T-cell (primary cell): Measurements from ENCODE around the gene TMEM98. TPM values are rescaled to one million over a fixed set of nuclear protein-coding genes. Genes with fewer than 3 reads are reported as not detected.
"Not testable (repeated sequence)": the region's sequence is repeated elsewhere in the genome, so short reads cannot be mapped to it uniquely, and the experiment has no call there.

Experiments
- ATAC-seq, 4 experiments: fragments of 200-7000 bp in 3 of 4; fragments of 150-1000 bp in 1 of 4; cut with Tn5 transposase; replicated peaks in 1 of 4; 1 replicate in 3 of 4; 2 replicates in 1 of 4; pipeline ENCODE4 v1.10.0; 2021; ENCODE audit warnings: moderate library complexity in 3 of 4, mild to moderate bottlenecking in 2 of 4, moderate number of reproducible peaks in 1 of 4
- CTCF ChIA-PET, 2 donors: fragments of 300-600 bp; sonication (Branson Sonifier 250); formaldehyde crosslinking; loops; one replicate each; lab custom pipeline; 2022; ENCODE audit warnings: antibody characterized with exemption in 2 of 2; lab: Charles Lee
- POLR2A ChIA-PET, 2 donors: fragments of 300-600 bp; sonication (Branson Sonifier 250); formaldehyde crosslinking; loops; one replicate each; lab custom pipeline; 2022; ENCODE audit warnings: antibody characterized with exemption in 2 of 2; lab: Charles Lee
- DNase-seq, 35 experiments: peaks; one replicate each; pipeline versions ENCODE4 v3.0.0 to v3.0.0-alpha.2; 2013 to 2023
- H3K27ac ChIP-seq: one replicate; pipeline ENCODE4 v1.5.1; 2013; ENCODE audit warnings: low read length
- H3K27me3 ChIP-seq, 2 experiments: replicated peaks in 1 of 2; 1 replicate in 1 of 2; 2 replicates in 1 of 2; pipeline versions ENCODE4 v1.6.1 to v1.7.0; 2013; ENCODE audit warnings: low read length in 1 of 2, mixed read lengths in 1 of 2; ENCODE audit not compliant: control insufficient read depth in 2 of 2, insufficient read depth in 2 of 2; ENCODE audit errors: extremely low read depth in 1 of 2
- H3K36me3 ChIP-seq, 2 donors: 1 replicate in 1 of 2; 2 replicates in 1 of 2; pipeline versions ENCODE4 v1.6.1 to v1.7.0; 2013; ENCODE audit warnings: low read length in 1 of 2; ENCODE audit not compliant: control insufficient read depth in 2 of 2, insufficient read depth in 1 of 2; ENCODE audit errors: extremely low read depth in 1 of 2
- H3K4me1 ChIP-seq, 2 experiments: 1 replicate in 1 of 2; 2 replicates in 1 of 2; pipeline versions ENCODE4 v1.6.1 to v1.7.0; 2013; ENCODE audit warnings: low read length in 2 of 2, mixed read lengths in 1 of 2; ENCODE audit not compliant: insufficient read depth in 2 of 2, control insufficient read depth in 1 of 2; ENCODE audit errors: extremely low read depth in 1 of 2
- H3K4me3 ChIP-seq, 2 donors: 1 replicate in 1 of 2; 2 replicates in 1 of 2; pipeline versions ENCODE4 v1.5.1 to v1.7.0; 2013; ENCODE audit warnings: mild to moderate bottlenecking in 2 of 2, low read length in 1 of 2, moderate library complexity in 1 of 2; ENCODE audit not compliant: control insufficient read depth in 1 of 2; ENCODE audit errors: extremely low read depth in 1 of 2
- H3K9me3 ChIP-seq: 2 replicates; pipeline ENCODE4 v1.7.0; 2013
- H3K27ac Mint-ChIP-seq, 2 donors: one replicate each; pipeline ENCODE4 v1.8.0; 2020 to 2021; ENCODE audit warnings: mild to moderate bottlenecking in 2 of 2, mixed read lengths in 2 of 2
- H3K27me3 Mint-ChIP-seq, 2 donors: one replicate each; pipeline ENCODE4 v1.8.0; 2021 to 2022; ENCODE audit warnings: mixed read lengths in 2 of 2
- H3K36me3 Mint-ChIP-seq: one replicate; pipeline ENCODE4 v1.8.0; 2021; ENCODE audit warnings: mixed read lengths
- H3K4me1 Mint-ChIP-seq, 3 donors: one replicate each; pipeline ENCODE4 v1.8.0; 2020 to 2022; ENCODE audit warnings: mixed read lengths in 3 of 3, mild to moderate bottlenecking in 1 of 3
- H3K4me3 Mint-ChIP-seq, 3 donors: one replicate each; pipeline ENCODE4 v1.8.0; 2020 to 2022; ENCODE audit warnings: mild to moderate bottlenecking in 3 of 3, mixed read lengths in 3 of 3, moderate library complexity in 3 of 3
- H3K9me3 Mint-ChIP-seq, 3 donors: one replicate each; pipeline ENCODE4 v1.8.0; 2020 to 2022; ENCODE audit warnings: mixed read lengths in 3 of 3
- WGBS: methylation state at CpG from one replicate; pipeline ENCODE4 v1.1.5; 2013; ENCODE audit warnings: missing lambda C conversion rate; ENCODE audit not compliant: insufficient coverage; 5-methylcytosine and 5-hydroxymethylcytosine counted together
- total RNA-seq, 35 experiments: library from RNA in 6 of 35; stranded (reverse) in 6 of 35; fragments of 120-200 nt in 1 of 35; gene quantifications; one replicate each; pipeline versions ENCODE4 v1.2.1 to v1.2.4 and lab custom pipeline; 2013 to 2026

Gene TMEM98
- total RNA-seq, 5 donors from 2014 or later (not counting 1 experiment from before 2014, with no cell fraction given), result 0.26 to 0.41 (median 0.36) TPM; not detected in 2

DNA sequence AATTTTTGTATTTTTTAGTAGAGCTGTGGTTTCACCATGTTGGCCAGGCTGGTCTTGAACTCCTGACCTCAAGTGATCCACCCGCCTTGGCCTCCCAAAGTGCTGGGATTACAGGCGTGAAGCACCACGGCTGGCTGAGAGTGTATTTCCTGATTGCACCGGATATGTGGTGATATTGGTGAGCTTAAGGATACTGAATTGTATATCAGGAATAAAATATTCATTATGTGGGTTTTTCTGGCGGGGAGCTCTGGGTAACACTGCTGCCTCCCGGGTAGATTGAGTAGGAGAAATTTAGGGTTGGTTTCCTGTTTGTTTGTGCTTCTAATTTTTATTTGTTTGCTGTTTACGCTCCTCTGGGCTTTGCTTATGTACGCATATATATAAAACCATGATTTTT, 7.7 kb upstream of the TMEM98 start:
- no peak for DNase-seq
- no peaks in the 10 kb centered on the region for H3K9me3 ChIP-seq
- no peaks in the 10 kb centered on the region for H3K36me3 ChIP-seq
- H3K27me3 ChIP-seq, result no peaks in the 10 kb centered on the region
- Mint-ChIP-seq H3K27me3 (peaks cover 1 to 5% of the 10 kb centered on the region in 2 donors), H3K4me1 (no peaks in the 10 kb centered on the region), H3K4me3 (no peak overlapping the region), H3K27ac (no peak overlapping the region), H3K36me3 (no peaks in the 10 kb centered on the region), H3K9me3 (no peaks in the 10 kb centered on the region)
- 84% methylated on average over 4 of the region's 8 CpGs for WGBS
- H3K4me3 ChIP-seq, result no peak overlapping the region
- H3K27ac ChIP-seq, result no peak overlapping the region
- ChIA-PET POLR2A (no interaction called here), CTCF (interaction anchor here (0.6 to 0.7 kb wide), 3 partner anchors 63 to 137 kb away, joined by 3 to 9 read pairs (median 8); no protein-coding TSS in a partner anchor)
- no peak for ATAC-seq
- no peaks in the 10 kb centered on the region for H3K4me1 ChIP-seq

DNA sequence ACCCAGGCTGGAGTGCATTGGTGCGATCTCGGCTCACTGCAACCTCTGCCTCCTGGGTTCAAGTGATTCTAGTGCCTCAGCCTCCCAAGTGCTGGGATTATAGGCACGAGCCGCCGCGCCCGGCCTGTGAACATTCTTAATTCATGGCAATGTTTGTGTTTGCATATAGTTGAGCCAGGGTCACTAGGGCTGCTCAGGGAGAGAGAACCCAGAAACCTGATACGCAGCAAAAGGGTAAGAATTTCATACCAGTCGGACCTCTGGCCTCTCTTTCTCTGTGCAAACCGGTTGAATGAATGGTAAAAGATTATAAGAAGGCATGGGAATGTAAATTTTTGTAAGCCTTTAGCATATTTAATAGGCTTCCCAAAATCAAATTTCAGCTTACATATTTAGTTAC, 6.9 kb upstream of the TMEM98 start:
- Histone ChIP-seq H3K36me3 (no peaks in the 10 kb centered on the region), H3K4me1 (no peaks in the 10 kb centered on the region), H3K27ac (no peak overlapping the region), H3K9me3 (no peaks in the 10 kb centered on the region), H3K4me3 (no peak overlapping the region), H3K27me3 (no peaks in the 10 kb centered on the region)
- 100% methylated on average over 3 of the region's 10 CpGs for WGBS
- ChIA-PET CTCF (interaction anchor here in 1 of 2 donors (0.7 kb wide), 2 partner anchors 137 to 138 kb away, joined by 8 to 9 read pairs; no protein-coding TSS in a partner anchor), POLR2A (no interaction called here)
- Mint-ChIP-seq H3K9me3 (no peaks in the 10 kb centered on the region), H3K36me3 (no peaks in the 10 kb centered on the region), H3K4me1 (no peaks in the 10 kb centered on the region), H3K27me3 (peaks cover 6 to 11% of the 10 kb centered on the region in 2 donors), H3K27ac (no peak overlapping the region), H3K4me3 (no peak overlapping the region)
- ATAC-seq (no peak), DNase-seq (no peak)

DNA sequence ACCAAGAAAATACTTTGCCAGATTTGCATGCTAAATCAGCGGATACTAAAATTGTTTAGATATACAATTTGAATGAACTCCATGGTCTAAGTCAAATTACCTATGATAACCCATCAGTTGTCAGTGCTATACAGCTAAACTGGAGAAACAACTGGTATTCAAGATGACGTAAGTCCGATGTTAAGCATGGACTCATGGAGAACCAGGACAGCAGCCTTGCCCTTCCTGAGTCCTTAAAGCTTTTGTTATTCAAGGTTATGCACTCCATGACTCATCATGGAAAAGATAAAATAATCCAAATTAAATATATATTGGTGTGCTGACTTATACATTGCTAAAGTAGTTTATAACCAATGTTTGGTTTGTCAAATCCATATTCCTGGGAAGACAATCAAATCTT, 4.0 kb upstream of the TMEM98 start:
- DNase-seq, H3K27ac ChIP-seq, H3K27ac Mint-ChIP-seq, H3K4me3 ChIP-seq, H3K9me3 Mint-ChIP-seq, POLR2A ChIA-PET, H3K4me1 ChIP-seq, H3K36me3 ChIP-seq, H3K9me3 ChIP-seq, H3K36me3 Mint-ChIP-seq, H3K4me1 Mint-ChIP-seq, H3K4me3 Mint-ChIP-seq, ATAC-seq: not testable (repeated sequence)
- CTCF ChIA-PET, result interaction anchor here in 1 of 2 donors (1.1 kb wide), 1 partner anchor 46 kb away, joined by 3 read pairs; no protein-coding TSS in a partner anchor
- WGBS, result 70% methylated on average over 2 of the region's 3 CpGs
- H3K27me3 ChIP-seq, result peaks cover 8 to 23% of the 10 kb centered on the region in 2 experiments
- peaks cover 17 to 23% of the 10 kb centered on the region in 2 donors for H3K27me3 Mint-ChIP-seq

DNA sequence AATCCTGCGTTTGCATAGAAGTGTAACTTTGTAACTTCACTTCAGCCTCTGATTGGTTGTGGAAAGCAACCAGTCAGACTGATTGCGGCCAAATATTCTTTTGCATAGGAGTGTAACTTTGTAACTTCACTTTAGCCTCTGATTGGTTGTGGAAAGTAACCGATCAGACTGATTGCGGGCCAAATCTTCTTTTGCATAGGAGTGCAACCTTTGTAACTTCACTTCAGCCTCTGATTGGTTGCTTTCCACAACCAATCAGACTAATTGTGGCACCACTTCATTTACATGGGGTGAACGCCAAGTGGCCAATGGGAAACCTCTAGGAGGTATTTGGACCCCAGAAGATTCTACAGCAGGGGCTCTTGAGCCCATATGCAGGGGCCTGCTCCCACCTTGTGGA, 1.8 kb upstream of the TMEM98 start:
- POLR2A ChIA-PET, result no interaction called here
- H3K27me3 Mint-ChIP-seq, result peaks cover 30 to 35% of the 10 kb centered on the region in 2 donors
- Histone ChIP-seq H3K4me3 (no peak overlapping the region), H3K27me3 (peaks cover 11 to 36% of the 10 kb centered on the region in 2 experiments), H3K36me3 (no peaks in the 10 kb centered on the region), H3K9me3 (no peaks in the 10 kb centered on the region), H3K4me1 (peaks cover 0 to 7% of the 10 kb centered on the region in 2 experiments), H3K27ac (no peak overlapping the region)
- H3K4me3 Mint-ChIP-seq, result no peak overlapping the region
- H3K36me3 Mint-ChIP-seq, result no peaks in the 10 kb centered on the region
- H3K27ac Mint-ChIP-seq, result no peak overlapping the region
- no peaks in the 10 kb centered on the region for H3K9me3 Mint-ChIP-seq
- no peak for ATAC-seq
- H3K4me1 Mint-ChIP-seq, result peaks cover 0 to 5% (median 3%) of the 10 kb centered on the region in 3 donors
- DNase-seq, result no peak
- WGBS, result 80% methylated on average over 1 of the region's 5 CpGs
- CTCF ChIA-PET, result no interaction called here

DNA sequence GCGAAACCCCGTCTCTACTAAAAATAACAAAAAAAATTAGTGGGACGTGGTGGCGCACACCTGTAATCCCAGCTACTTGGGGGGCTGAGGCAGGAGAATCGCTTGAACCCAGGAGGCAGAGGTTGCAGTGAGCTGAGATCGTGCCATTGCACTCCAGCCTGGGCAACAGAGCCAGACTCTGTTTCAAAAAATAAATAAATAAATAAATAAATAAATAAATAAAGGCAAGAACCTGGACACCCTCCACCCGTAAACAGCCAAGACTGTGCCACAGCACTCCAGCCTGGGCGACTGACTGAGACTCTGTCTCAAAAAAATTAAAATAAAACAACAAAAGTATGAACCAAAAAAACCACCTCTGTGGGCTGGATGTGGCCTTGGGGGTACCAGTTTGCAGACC, 1.2 kb upstream of the TMEM98 start:
- H3K4me1 ChIP-seq, H3K9me3 Mint-ChIP-seq, H3K36me3 ChIP-seq, H3K27ac Mint-ChIP-seq, CTCF ChIA-PET, H3K36me3 Mint-ChIP-seq, H3K4me1 Mint-ChIP-seq, POLR2A ChIA-PET, H3K4me3 Mint-ChIP-seq, H3K4me3 ChIP-seq, H3K27ac ChIP-seq, DNase-seq, ATAC-seq, H3K9me3 ChIP-seq: not testable (repeated sequence)
- H3K27me3 Mint-ChIP-seq, result peaks cover 36 to 41% of the 10 kb centered on the region in 2 donors
- H3K27me3 ChIP-seq, result peaks cover 11 to 39% of the 10 kb centered on the region in 2 experiments
- WGBS, result no CpG with 5 or more reads among the region's 8 CpGs

DNA sequence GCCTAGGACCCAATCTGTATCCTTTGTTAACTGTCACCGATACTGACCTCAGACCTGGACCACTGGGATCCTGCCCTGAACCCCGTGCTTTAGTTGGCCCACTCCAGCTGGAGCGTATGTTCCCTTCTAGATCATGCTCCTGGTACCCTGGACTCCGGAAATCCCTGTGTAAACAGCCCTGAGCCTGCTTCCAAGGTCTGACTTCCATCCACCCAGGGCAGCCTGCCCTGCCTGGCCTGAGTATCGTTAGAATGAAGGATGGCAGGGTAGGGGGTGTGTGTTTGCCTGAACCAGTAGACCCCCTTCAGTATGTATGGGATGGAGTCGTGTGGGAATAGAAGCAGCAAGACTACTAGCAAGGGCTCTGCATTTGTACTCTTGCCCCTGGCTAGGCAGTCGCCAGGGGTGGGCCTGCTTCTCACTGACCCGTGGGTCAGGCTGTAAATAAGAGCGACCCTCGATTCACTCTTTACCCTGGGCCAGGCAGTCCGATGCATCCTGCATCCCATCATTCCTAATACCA, 691 bp upstream of the TMEM98 start:
- peaks cover 37 to 42% of the 10 kb centered on the region in 2 donors for H3K27me3 Mint-ChIP-seq
- CTCF ChIA-PET, result no interaction called here
- H3K4me3 ChIP-seq, result no peak overlapping the region
- WGBS, result 67% methylated on average over 7 of the region's 11 CpGs
- DNase-seq, result no peak
- ATAC-seq, result no peak
- H3K4me3 Mint-ChIP-seq, result peak overlapping the region; percentile 45 to 65 (median 51)
- H3K4me1 Mint-ChIP-seq, result peaks cover 0 to 5% (median 3%) of the 10 kb centered on the region in 3 donors
- H3K36me3 Mint-ChIP-seq, result no peaks in the 10 kb centered on the region
- H3K9me3 ChIP-seq, result no peaks in the 10 kb centered on the region
- H3K27ac Mint-ChIP-seq, result no peak overlapping the region
- H3K36me3 ChIP-seq, result no peaks in the 10 kb centered on the region
- no peak overlapping the region for H3K27ac ChIP-seq
- no peaks in the 10 kb centered on the region for H3K9me3 Mint-ChIP-seq
- H3K27me3 ChIP-seq, result peaks cover 11 to 39% of the 10 kb centered on the region in 2 experiments
- H3K4me1 ChIP-seq, result peaks cover 0 to 7% of the 10 kb centered on the region in 2 experiments
- POLR2A ChIA-PET, result no interaction called here
